ENCODE measurements around the gene PCDHGA11. TPM values are rescaled to one million over a fixed set of nuclear protein-coding genes. Genes with fewer than 3 reads are reported as not detected.

PCDHGA11 gene
- total RNA-seq, 1 donor: 0.21 TPM

- peaks cover 34% of the 10 kb centered on the region for H3K27me3 ChIP-seq (ENCODE audit: insufficient read depth, low read length)
- H3K4me1 ChIP-seq (ENCODE audit: insufficient read depth, low read length): no peaks in the 10 kb centered on the region
- no peak overlapping the region for H3K4me3 ChIP-seq (ENCODE audit: low read length)
- no peaks in the 10 kb centered on the region for H3K9me3 ChIP-seq (ENCODE audit: low read depth, low read length)
These were observed 18.7 kb downstream of the PCDHGA11 start for GRCh38 chr5:141439411-141440141.

GRCh38 chr5:141440341-141440740 is 19.5 kb downstream of the PCDHGA11 start:
- H3K9me3 ChIP-seq (ENCODE audit: low read depth, low read length): no peaks in the 10 kb centered on the region
- H3K4me3 ChIP-seq (ENCODE audit: low read length): no peak overlapping the region
- peaks cover 30% of the 10 kb centered on the region for H3K27me3 ChIP-seq (ENCODE audit: insufficient read depth, low read length)
- H3K4me1 ChIP-seq (ENCODE audit: insufficient read depth, low read length): no peaks in the 10 kb centered on the region

- no peak overlapping the region for H3K4me3 ChIP-seq (ENCODE audit: low read length)
- no peaks in the 10 kb centered on the region for H3K9me3 ChIP-seq (ENCODE audit: low read depth, low read length)
- H3K27me3 ChIP-seq (ENCODE audit: insufficient read depth, low read length): peaks cover 17% of the 10 kb centered on the region
- H3K4me1 ChIP-seq (ENCODE audit: insufficient read depth, low read length): no peaks in the 10 kb centered on the region
These were observed 20.8 kb downstream of the PCDHGA11 start for GRCh38 chr5:141441571-141442170.

GRCh38 chr5:141465351-141465750 is 44.5 kb downstream of the PCDHGA11 start:
- Histone ChIP-seq H3K4me3 (ENCODE audit: low read length) (no peak overlapping the region), H3K27me3 (ENCODE audit: insufficient read depth, low read length) (peaks cover 3% of the 10 kb centered on the region), H3K9me3 (ENCODE audit: low read depth, low read length) (no peaks in the 10 kb centered on the region), H3K4me1 (ENCODE audit: insufficient read depth, low read length) (no peaks in the 10 kb centered on the region)

Other genes starting within 250 kb of the PCDHGA11 start
- gene PCDHB7, start 248.4 kb upstream of the PCDHGA11 start, total RNA-seq: under 0.01 TPM
- gene PCDHB8, start 243.3 kb upstream of the PCDHGA11 start, total RNA-seq: not detected
- not detected for gene PCDHB16, start 238.7 kb upstream of the PCDHGA11 start, total RNA-seq
- 0.31 TPM for gene PCDHB9, start 233.9 kb upstream of the PCDHGA11 start, total RNA-seq
- not detected for gene PCDHB10, start 228.7 kb upstream of the PCDHGA11 start, total RNA-seq
- not detected for gene PCDHB11, start 221.4 kb upstream of the PCDHGA11 start, total RNA-seq
- gene PCDHB12, start 212.3 kb upstream of the PCDHGA11 start, total RNA-seq: not detected
- not detected for gene PCDHB13, start 207.1 kb upstream of the PCDHGA11 start, total RNA-seq
- not detected for gene PCDHB14, start 197.7 kb upstream of the PCDHGA11 start, total RNA-seq
- not detected for gene PCDHB15, start 175.7 kb upstream of the PCDHGA11 start, total RNA-seq
- gene SLC25A2, start 117.0 kb upstream of the PCDHGA11 start, total RNA-seq: 0.73 TPM
- gene TAF7, start 100.3 kb upstream of the PCDHGA11 start, total RNA-seq: 76.5 TPM
- not detected for gene PCDHGA1, start 90.5 kb upstream of the PCDHGA11 start, total RNA-seq
- gene PCDHGA2, start 82.3 kb upstream of the PCDHGA11 start, total RNA-seq: not detected
- gene PCDHGA3, start 77.2 kb upstream of the PCDHGA11 start, total RNA-seq: 0.10 TPM
- not detected for gene PCDHGB1, start 71.0 kb upstream of the PCDHGA11 start, total RNA-seq
- gene PCDHGA4, start 66.0 kb upstream of the PCDHGA11 start, total RNA-seq: 0.21 TPM
- 0.63 TPM for gene PCDHGB2, start 61.1 kb upstream of the PCDHGA11 start, total RNA-seq
- 0.21 TPM for gene PCDHGA5, start 56.9 kb upstream of the PCDHGA11 start, total RNA-seq
- gene PCDHGB3, start 50.8 kb upstream of the PCDHGA11 start, total RNA-seq: 0.63 TPM
- gene PCDHGA6, start 47.2 kb upstream of the PCDHGA11 start, total RNA-seq: 0.10 TPM
- gene PCDHGA7, start 38.3 kb upstream of the PCDHGA11 start, total RNA-seq: 0.42 TPM
- gene PCDHGB4, start 33.4 kb upstream of the PCDHGA11 start, total RNA-seq: 0.31 TPM
- gene PCDHGA8, start 28.4 kb upstream of the PCDHGA11 start, total RNA-seq: 0.10 TPM
- 0.84 TPM for gene PCDHGB5, start 23.1 kb upstream of the PCDHGA11 start, total RNA-seq
- gene PCDHGA9, start 18.3 kb upstream of the PCDHGA11 start, total RNA-seq: 0.42 TPM
- gene PCDHGB6, start 13.0 kb upstream of the PCDHGA11 start, total RNA-seq: 0.63 TPM
- 0.52 TPM for gene PCDHGA10, start 8.1 kb upstream of the PCDHGA11 start, total RNA-seq
- 0.31 TPM for gene PCDHGB7, start 3.4 kb upstream of the PCDHGA11 start, total RNA-seq
- 0.10 TPM for gene PCDHGA12, start 9.5 kb downstream of the PCDHGA11 start, total RNA-seq
- gene PCDHGC3, start 54.9 kb downstream of the PCDHGA11 start, total RNA-seq: 0.42 TPM
- 0.10 TPM for gene PCDHGC4, start 64.0 kb downstream of the PCDHGA11 start, total RNA-seq
- gene PCDHGC5, start 68.0 kb downstream of the PCDHGA11 start, total RNA-seq: not detected
- gene DIAPH1, start 197.9 kb downstream of the PCDHGA11 start, total RNA-seq: 81.9 TPM
- gene HDAC3, start 215.8 kb downstream of the PCDHGA11 start, total RNA-seq: 30.5 TPM
- 6.6 TPM for gene RELL2, start 215.9 kb downstream of the PCDHGA11 start, total RNA-seq
- 41.1 TPM for gene FCHSD1, start 230.4 kb downstream of the PCDHGA11 start, total RNA-seq

Data from mononuclear cell (primary cell).